HTERT RPE-1 (cell line): Measurements from ENCODE around the gene PCDHB6.
"Not testable (repeated sequence)": the region's sequence is repeated elsewhere in the genome, so short reads cannot be mapped to it uniquely, and the experiment has no call there.

Source experiments
- in situ Hi-C: fragments of 300-500 bp; cut with MboI; formaldehyde crosslinking; loops from 4 replicates; pipeline ENCODE4 v1.14.3; 2020; ENCODE audit warnings: low sequenced_read_pairs

Gene PCDHB6

DNA sequence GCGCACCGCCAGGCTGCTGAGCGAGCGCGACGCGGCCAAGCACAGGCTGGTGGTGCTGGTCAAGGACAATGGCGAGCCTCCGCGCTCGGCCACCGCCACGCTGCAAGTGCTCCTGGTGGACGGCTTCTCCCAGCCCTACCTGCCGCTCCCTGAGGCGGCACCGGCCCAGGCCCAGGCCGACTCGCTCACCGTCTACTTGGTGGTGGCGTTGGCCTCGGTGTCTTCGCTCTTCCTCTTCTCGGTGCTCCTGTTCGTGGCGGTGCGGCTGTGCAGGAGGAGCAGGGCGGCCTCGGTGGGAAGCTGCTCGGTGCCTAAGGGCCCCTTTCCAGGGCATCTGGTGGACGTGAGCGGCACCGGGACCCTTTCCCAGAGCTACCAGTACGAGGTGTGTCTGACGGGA, 51.8 kb downstream of the PCDHB6 start:
- in situ Hi-C loops: not testable (repeated sequence)
